Measurements from ENCODE around the gene RNF8.
A peak's percentile ranks its signal among the peaks of the same experiment; 100 is the strongest.
"Not testable (repeated sequence)": the region's sequence is repeated elsewhere in the genome, so short reads cannot be mapped to it uniquely, and the experiment has no call there.

Gene RNF8

DNA sequence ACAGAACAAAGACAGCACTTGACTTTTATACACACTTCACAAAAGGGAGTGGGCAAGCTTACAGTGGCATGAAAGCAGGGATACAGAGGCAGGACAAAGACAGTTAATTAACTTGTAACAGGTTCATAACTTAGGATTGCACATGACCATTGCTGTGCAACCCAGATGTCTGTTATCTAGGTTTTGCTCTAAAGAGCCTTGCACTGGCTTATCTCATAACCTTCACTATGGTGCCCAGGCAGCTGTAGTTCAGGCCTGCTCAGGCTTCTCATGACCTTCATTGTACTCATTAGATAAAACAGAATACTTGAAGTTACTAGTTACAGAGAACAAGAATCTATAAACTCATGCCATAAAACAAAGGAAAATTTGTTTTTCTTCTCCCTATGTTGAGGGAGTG, 47.9 kb downstream of the RNF8 start:
- DNase-seq: not testable (repeated sequence)

DNA sequence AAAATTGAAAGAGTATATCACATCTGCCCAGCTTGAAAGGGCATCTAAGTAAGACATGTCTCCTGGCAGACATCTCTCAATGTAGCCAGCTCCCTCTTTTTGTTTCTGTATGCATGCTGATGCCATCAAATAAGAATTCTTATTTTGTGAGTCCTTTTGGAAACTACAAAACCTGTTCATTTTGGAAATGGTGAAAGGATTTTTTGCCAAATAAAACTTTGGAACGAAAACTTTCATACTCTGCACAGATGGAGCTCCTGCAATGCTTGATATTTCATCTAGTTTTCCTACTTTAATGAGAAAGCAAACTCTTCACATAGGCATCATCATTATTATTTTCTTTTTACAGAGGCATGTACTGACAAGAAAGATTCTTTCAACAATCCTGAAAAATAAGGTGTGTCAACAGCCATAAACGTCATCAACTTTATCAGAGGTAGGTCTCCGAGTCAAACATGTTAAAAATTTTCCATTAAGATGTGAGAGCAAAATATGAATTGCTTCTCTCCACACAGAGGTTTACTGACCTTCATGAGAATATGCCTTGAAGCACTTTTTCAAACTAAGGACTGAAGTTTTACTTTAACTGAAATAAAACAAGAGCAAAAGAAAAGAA, 53.1 kb downstream of the RNF8 start:
- DNase-seq: no peak

DNA sequence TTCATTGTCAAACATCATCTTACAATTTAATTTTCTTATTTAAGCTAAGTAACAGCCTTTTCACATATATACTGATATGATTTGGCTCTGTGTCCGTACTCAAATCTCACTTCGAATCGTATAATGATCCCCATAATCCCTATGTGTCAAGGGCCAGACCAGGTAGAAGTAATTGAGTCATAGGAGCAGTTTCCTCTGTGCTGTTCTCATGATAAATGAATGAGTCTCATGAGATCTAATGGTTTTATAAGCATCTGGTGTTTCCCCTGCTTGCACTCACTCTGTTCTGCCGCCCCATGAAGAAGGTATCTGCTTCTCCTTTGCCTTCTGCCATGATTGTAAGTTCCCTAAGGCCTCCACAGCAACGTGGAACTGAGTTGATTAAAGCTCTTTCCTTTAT, 54.2 kb downstream of the RNF8 start:
- no peak for DNase-seq

DNA sequence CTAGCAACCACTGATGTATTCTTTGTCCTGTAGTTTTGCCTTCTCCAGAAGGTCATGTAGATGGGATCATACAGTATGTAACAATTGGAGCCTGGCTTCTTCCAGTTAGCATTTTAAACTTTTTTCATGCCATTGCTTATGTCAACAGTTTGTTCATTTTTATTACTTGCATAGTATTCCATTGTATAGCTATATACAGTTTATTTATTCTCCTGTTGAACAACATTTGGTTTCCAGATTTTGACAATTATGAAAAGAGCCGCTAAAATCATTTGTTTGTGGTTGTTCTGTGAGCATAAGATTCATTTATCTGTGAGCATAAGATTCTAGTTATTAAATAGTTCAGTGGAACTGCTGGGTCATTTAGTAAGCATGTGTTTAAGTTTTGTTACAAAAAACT, 55.7 kb downstream of the RNF8 start:
- no peak for DNase-seq

DNA sequence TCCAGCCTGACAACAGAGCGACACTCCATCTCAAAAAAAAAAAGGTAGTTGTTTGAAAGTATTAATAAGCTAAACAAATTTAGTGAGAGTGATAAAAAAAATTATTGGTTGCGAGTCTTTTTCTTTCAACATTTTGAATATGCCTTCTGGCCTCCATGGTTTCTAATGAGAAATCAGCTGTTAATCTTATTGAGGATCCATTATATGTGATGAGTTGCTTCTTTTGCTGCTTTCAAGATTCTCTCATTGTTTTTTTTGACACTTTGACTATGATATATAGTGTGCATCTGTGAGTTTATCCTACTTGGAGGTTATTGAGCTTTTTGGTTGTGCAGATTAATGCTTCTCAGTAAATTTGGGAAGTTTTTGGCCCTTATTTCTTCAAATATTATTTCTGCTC, 63.6 kb downstream of the RNF8 start:
- no peak for DNase-seq

DNA sequence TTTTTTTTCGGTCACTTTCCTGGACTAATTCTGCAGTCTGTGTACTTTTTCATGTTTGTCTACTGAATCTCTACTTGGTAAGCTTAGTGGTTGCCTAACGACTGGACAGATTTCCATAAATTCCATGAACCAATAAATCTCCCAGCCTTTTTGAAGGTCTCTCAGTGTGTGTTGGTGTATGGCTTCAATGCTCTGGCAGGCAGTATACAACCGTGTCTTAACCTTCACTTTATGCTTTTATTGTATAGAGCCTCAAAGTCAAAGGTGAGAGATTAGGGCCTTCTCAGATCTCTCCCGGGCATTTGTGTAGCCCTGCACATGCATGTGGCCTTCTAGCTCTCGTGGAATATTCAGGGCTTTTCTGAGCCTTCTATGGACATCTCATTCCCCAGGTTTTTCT, 64.9 kb downstream of the RNF8 start:
- no peak for DNase-seq

DNA sequence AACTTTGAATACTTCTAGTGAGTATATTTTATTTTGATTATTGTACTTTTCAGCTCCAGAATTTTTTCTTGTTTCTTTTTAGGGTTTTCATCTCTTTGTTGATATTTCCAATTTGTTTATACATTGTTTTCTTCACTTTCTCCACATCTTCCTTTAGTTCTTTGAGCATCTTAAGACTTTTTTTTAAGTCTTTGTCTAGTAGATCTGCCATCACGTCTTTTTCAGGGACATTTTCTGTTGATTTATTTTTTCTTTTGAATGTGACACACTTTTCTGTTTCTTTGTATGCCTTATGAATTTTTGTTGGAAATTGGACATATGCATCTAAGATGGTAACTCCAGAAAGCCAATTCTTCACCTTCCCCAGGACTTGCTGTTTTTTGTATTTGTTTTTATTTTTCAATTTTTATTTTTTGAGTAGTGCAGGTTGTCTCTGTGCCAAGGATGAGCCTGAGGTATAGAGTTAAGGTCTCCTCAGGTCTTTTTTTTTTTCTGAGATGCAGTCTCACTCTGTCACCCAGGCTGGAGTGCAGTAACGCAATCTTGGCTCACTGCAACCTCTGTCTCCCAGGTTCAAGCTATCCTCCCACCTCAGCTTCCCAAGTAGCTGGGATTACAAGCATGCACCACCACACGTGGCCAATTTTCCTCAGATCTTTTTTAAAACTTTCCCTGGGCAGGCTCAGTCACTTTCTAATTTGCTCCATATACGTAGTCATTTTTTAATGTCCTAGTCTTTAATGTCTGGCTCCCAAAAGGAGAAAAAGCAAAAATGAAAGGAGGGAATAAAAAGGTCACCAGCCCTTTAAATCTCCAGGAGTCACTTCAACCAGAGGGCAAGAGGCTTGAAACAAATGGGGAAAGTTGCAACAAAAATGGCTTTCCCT, 72.5 kb downstream of the RNF8 start:
- no peak for DNase-seq

DNA sequence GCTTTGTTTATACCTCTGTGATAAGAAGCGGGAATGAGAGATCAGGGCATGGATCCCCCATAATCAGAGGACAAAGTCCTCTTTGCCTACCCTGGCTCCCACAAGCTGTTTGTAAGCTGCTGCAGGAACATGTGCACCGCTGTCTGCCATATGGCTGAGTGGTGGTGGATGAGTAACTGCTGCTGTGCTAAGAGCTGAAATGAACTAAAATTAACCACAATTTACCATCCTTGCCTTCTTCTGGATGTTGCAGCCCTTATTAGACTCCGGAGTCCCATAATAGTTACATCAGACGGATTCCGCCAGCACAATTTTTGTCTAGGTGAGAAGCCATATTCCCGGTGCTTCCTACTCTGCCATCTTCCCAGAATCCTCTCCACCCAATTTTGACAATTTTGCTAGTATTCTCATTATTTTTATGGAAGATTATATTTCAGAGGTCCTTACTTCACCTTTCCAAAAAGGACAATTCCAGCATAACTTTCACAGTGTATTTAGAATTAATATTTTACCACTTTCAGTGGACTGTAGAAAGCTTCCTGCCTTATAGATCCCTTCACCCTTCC, 73.2 kb downstream of the RNF8 start:
- DNase-seq: no peak

DNA sequence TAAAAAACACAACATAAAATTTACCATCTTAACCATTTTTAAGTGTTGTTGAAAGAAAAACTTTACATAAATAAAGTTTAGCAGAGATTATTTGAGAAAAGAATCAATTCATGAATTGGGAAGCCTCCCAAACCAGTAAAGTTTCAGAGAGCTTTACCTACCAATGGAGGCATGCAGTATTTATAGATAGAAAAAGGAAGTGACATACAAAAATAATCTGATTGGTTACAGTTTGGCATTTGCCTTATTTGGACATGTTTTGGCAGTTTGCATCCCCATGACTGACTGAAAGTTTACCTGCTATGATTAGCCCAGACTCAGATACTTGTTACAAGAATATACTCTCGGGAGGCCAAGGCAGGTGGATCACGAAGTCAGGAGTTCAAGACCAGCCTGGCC, 75.6 kb downstream of the RNF8 start:
- DNase-seq: no peak

DNA sequence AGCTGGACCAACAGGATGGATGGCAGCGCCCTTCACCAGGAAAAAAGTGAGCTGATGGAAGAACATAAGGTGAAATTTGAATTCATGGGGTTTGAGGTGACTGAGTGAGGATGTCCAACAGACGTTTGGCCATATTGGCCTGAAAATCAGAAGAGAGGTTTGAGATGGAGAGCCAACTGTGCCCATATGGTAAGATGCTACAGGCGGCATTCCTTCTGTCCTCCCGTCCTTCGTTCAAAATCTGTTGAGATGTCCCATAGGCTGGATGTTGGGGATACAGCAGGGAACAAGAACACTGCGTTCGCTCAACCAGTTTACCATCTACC, 78.8 kb downstream of the RNF8 start:
- DNase-seq: no peak

DNA sequence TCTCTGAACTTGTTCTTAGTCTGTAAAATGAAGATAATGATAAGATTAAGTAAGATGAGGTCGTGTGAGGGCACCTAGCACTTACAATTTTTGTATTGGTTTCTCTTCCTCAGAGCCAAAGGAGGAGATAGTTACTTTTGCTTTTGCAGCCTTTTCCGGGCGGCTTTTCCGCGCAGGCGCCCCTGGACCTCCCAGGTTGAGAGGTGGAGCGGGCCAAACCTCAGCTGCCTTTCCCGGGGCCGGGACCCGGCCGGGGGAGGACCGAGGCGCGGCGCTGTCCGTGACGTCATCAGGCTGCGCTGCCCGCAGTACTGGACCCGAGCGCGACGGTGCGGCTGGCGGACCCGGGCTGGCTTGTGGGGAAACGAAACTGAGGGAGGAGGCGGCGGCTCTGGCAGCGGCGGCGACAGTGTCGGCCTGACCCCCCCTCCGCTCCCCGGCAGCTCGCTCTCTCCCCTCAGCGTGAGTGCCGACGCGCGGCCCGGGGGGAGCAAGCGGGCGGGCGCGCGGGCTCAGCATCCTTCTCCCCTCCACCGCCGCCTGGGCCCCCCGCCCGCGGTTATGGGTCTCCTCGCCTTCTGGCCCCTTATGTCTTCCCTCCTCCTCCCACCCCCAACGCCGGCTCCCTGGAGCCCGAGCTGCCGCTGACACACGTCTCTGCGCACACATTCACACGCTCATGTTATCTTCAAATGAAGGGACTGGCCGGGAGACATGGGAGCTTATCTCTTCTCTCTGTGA, 79.3 kb downstream of the RNF8 start, which contains the start of gene CMTR1:
Gene CMTR1, plus strand, starts transcription at position 306 of the 741 bp plus-strand sequence. CDS start 2,409 bp downstream, outside the sequence.
- peak; percentile 95 to 97 for DNase-seq

DNA sequence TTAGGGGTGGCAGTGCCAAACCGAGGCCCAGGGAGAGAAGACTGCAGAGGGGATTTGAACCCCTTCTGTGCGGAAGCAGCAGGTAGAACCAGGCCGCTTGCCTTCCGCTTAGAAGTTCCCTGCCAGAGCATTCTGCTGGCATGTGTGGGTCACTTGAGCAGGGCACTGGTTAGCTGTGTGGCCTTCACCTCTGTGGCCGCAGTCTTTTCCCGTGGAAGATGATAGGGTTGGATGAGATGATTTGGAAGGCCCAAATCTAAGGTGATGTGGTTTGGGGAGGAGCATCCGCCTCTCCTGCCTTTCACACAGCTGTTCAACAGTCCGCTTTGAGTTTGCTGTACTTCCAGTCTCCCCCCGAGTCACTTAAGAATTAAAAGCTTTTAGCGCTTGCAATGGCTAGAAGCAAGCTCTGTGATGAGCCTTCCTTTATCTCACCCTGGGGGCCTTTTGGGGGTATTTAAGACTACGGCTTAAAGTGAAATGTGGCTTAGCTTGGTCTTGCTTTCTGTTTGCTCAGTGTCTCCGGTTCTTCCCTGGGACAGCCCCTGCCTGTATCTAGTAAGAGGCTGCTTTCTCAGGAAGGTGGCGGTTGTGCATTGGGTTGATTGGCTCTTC, 80.0 kb downstream of the RNF8 start:
- peak; percentile 24 to 30 for DNase-seq

DNA sequence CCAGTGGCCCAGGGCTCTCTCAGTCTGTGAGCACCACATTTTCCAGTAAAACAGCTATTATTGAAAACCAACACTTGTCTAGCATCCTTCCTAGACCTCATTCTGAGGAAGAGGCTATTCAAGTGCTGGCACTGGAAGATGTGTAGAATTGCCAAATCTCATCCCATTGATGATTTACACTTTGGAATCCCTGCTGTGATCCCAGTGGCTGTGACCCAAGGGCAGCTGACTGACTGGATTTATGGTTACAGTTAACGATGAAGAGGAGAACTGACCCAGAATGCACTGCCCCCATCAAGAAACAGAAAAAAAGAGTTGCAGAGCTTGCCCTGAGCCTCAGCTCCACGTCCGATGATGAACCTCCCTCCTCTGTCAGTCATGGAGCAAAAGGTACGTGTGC, 81.6 kb downstream of the RNF8 start:
- no peak for DNase-seq

DNA sequence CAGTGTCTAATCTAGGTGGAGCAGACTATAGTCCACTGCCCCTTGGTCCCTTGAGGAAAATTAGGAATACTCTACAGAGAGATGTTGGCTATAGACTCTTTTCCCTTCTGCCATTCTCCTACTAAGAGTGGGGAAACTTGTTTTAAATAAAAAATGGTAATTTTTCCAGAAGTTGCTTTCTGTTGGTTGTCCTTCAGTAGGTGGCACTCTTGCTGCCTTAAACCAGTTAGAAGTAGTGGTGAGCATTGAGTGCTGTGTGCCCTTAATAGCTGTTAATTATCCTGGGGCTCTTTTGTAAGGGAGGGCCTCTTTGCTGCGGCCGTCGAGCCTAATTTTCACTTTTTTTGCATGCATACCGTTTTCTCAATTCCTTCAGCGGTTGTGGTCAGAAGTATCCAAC, 82.0 kb downstream of the RNF8 start:
- DNase-seq: no peak

DNA sequence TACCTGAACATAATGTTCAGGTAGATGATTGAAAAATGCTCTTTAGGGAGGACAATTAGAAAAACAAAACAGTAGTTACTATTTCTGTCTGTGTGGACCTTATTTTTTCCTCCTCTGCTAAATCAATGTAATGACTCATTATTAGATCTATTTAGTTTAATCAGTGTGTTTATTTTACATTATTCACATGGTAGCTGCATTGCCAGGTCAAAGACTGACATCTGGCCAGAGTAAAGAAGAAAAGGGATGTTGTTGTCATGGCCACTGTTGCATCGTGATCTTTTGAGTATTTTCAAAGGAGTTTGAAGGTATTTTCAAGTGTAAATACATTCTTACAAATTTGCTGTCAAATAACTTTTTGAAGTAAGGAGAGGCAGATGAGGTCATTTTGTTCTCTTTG, 85.1 kb downstream of the RNF8 start:
- no peak for DNase-seq

DNA sequence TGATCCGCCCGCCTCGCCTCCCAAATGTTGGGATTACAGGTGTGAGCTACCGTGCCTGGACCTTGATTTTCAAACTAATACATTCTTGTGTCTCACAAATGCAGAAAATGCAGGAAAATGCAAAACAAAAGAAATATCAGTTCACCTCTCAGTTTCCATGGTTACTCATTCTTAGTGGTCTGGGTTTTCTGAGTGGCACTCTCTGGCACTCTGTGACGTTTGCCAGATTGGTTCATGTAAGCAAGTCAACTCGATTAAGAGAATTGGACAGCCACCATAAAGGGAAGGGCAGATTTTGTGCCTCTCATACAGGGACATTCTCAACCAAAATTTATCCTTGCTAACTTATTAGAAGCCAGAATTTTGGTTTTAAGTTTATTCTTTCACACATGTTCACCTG, 87.9 kb downstream of the RNF8 start:
- DNase-seq: no peak

DNA sequence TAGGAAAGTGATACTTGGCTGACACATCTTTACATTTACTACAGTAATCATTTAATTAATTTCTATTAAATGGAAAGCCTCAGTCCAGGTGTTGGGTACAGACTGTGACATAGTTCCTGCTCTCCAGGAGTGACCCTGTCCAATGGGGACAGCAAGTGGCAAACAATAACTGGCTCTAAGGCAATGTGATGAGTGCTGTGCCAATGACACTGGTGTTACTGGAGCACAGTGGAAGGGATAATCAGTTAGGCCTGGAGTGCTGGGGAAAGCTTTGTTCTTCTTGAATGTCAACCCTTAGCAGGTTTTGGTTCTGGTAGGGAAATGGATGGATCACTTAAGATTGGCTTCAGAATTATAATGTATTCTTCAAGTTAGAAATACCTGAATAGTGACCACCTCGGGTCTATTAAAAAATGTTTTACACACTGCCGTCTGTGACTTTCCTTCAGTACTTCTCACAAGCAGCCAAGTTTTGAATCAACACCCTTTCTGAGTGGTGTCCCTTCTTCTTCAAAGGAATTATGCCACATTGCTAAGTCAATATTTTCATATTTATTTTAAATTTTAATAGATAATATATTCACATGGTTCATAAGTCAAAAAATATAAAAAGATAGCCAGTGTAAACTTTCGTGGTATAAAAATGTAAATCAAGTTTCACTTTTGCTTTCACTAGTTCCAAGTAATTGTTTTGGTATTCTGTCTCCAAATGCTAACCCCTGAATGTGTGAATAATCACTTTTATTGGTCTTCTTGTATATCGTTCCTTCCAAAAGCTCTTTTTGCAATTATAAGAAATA, 88.8 kb downstream of the RNF8 start:
- no peak for DNase-seq

DNA sequence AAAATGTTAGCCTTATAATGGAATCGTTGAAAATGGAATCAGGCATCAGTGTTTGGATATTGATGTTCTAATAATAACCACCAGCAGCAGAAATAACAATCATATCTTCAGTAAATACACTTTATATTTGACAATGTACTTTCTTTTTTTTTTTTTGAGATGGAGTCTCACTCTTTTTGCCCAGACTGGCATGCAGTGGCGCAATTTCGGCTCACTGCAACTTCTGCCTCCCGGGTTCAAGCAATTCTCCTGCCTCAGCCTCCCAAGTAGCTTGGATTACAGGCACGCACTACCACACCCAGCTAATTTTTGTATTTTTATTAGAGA, 89.4 kb downstream of the RNF8 start:
- DNase-seq: not testable (repeated sequence)

Measured in activated CD4-positive, alpha-beta T cell treated with anti-CD3 and anti-CD28 coated beads for 4 hours (primary cell).